Camera-type eye (tissue), 1 donor: Measurements from ENCODE around the gene MTERF2. TPM values are rescaled to one million over a fixed set of nuclear protein-coding genes. Genes with fewer than 3 reads are reported as not detected.

Experiments used
- total RNA-seq: library from RNA; depleted of rRNA; stranded (reverse); fragments of >200 nt; gene quantifications from one replicate; pipeline ENCODE4 v1.2.3, GENCODE V29; 2014

Gene MTERF2
- 71.7 TPM for total RNA-seq

GRCh38 chr12:106986625-106987389 lies at the start of gene MTERF2:
TSS of gene MTERF2 (minus strand) at chr12:106987146. CDS start at chr12:106978714, 8,432 bp downstream.

GRCh38 chr12:106955377-106956047 lies 31.4 kb downstream of the MTERF2 start, which contains the start of gene TMEM263:
TSS of gene TMEM263 (plus strand) at chr12:106955907. CDS start at chr12:106967117, 11,210 bp downstream.

Other genes with a start within 250 kb of the MTERF2 start
- gene RIC8B, start 212.5 kb downstream of the MTERF2 start, total RNA-seq: 32.9 TPM
- 92.7 TPM for gene TMEM263, start 31.2 kb downstream of the MTERF2 start, total RNA-seq
- 68.2 TPM for gene CRY1, start 106.4 kb upstream of the MTERF2 start, total RNA-seq